Gastrocnemius medialis (tissue), 4 donors: ENCODE results near the gene RBBP7. TPM values are rescaled to one million over a fixed set of nuclear protein-coding genes. Genes with fewer than 3 reads are reported as not detected.

Experiments used
- ATAC-seq, 2 donors: fragments of 150-250 bp; one replicate each; pipeline ENCODE4 v1.9.1; 2016
- DNase-seq, 2 donors: peaks; one replicate each; pipeline ENCODE4 v3.0.0-alpha.2; 2019
- H3K27ac ChIP-seq, 4 donors: fragments of 200-600 bp; sonication (generic); 1 replicate in 1 of 4; 2 replicates in 3 of 4; pipeline ENCODE4 v1.5.1; 2016 to 2018; ENCODE audit warnings: mild to moderate bottlenecking in 2 of 4, moderate library complexity in 1 of 4
- H3K27me3 ChIP-seq, 3 donors: fragments of 200-600 bp; sonication (generic) in 2 of 3; 1 replicate in 1 of 3; 2 replicates in 2 of 3; pipeline versions ENCODE4 v1.5.1 to v1.6.0; 2016 to 2019; ENCODE audit warnings: mild to moderate bottlenecking in 1 of 3, moderate library complexity in 1 of 3
- H3K36me3 ChIP-seq, 2 donors: fragments of 200-600 bp; sonication (generic) in 1 of 2; one replicate each; pipeline ENCODE4 v1.5.1; 2017 to 2018
- H3K4me1 ChIP-seq, 2 donors: fragments of 200-600 bp; sonication (generic) in 1 of 2; one replicate each; pipeline ENCODE4 v1.5.1; 2016 to 2017; ENCODE audit warnings: mild to moderate bottlenecking in 2 of 2
- H3K4me3 ChIP-seq, 4 donors: fragments of 200-600 bp; sonication (generic) in 3 of 4; 1 replicate in 1 of 4; 2 replicates in 3 of 4; pipeline ENCODE4 v1.5.1; 2016 to 2019; ENCODE audit warnings: mild to moderate bottlenecking in 2 of 4
- H3K9me3 ChIP-seq, 3 donors: fragments of 200-600 bp; sonication (generic) in 2 of 3; 1 replicate in 1 of 3; 2 replicates in 2 of 3; pipeline ENCODE4 v1.5.1; 2016 to 2019
- POLR2A ChIP-seq, 2 donors: fragments of 450-650 bp; IDR thresholded peaks; one replicate each; pipeline ENCODE4 v1.6.1; 2017; ENCODE audit warnings: antibody characterized with exemption in 2 of 2, mild to moderate bottlenecking in 2 of 2, moderate library complexity in 2 of 2
- in situ Hi-C, 4 donors: fragments of 200-750 bp; cut with MboI; loops; one replicate each; pipeline versions ENCODE4 v1.15.0 to v1.8.0; 2017; ENCODE audit warnings: low sequenced_read_pairs in 4 of 4
- intact Hi-C: fragments of 100-400 bp; cut with DNase I; formaldehyde crosslinking; loops from one replicate; pipeline ENCODE4 v1.15.1; 2023; ENCODE audit warnings: low total_unique reads
- total RNA-seq, 4 donors: library from RNA; depleted of rRNA; stranded (reverse); fragments of >200 nt; gene quantifications; one replicate each; pipeline versions ENCODE4 v1.1.0 to v1.2.3, GENCODE V29; 2016
- TF ChIP-seq, protein P1 (sequence below), 5 experiments: fragments of 450-650 bp in 3 of 5; fragments of 200-600 bp in 2 of 5; sonication (generic) in 2 of 5; IDR thresholded peaks in 4 of 5; conservative IDR thresholded peaks in 1 of 5; 1 replicate in 4 of 5; 2 replicates in 1 of 5; pipeline ENCODE4 v1.5.1; 2016 to 2019; ENCODE audit warnings: antibody characterized with exemption in 5 of 5, mild to moderate bottlenecking in 3 of 5, moderate library complexity in 3 of 5

Gene RBBP7
- total RNA-seq, 4 donors from 2014 or later, result 95.0 to 325 (median 151) TPM

DNA sequence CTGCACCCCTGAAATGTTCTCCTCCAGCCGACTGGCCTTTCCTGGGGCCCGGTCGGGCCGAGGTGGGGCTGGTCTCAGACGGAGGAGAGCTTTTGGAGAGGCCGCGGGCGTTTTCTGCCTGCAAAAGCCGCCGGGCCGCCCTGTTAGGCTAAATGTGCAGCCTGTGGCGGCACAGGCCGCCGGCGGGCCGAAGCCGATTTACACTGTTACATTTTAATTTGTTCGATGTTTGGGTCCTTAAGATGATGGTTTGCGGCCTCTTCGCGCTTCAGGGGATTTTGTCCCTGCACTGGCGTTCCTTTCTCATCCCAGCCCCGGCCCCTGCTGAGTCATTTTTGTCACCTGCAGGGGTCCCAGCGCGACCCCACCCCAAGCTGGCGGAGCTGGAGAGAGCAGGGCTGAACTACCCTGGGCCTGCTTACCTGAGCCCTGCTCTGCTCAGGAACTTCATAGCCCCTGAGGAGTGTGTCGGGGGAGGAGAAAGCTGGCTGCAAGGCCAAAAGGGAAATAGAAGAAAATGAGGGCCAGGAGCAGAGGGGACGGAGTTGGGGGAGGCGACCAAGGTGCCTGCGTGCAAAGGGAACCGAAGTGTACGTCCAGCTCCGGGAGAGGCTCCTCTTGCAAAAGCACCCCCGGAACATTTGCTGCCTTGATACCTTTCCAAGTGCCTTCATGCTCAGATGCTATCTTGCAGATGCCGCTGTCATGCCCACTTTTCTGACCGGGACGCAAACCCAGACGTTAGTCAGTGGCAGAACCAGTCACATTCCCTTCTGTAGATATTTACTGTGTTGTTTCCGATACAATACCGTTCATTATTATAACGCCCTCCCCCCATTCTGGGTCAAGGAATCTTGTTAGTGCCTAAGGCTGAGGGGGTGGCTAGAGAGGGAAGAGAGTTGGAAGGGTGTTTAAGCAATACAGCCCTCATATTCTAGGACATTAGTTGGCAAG is 977 bp upstream of the RBBP7 start:
- H3K36me3 ChIP-seq, result no peaks in the 10 kb centered on the region
- peak overlapping the region; percentile 64 to 71 (median 68) for H3K4me3 ChIP-seq
- intact Hi-C loops, result loop anchor here (1.0 kb wide), 3 partner anchors 33 to 152 kb away; partner anchors contain the start of genes SYAP1 and TXLNG
- ATAC-seq (peak; percentile 29 to 32), DNase-seq (peak; percentile 20 to 50)
- TF ChIP-seq, protein P1, sequence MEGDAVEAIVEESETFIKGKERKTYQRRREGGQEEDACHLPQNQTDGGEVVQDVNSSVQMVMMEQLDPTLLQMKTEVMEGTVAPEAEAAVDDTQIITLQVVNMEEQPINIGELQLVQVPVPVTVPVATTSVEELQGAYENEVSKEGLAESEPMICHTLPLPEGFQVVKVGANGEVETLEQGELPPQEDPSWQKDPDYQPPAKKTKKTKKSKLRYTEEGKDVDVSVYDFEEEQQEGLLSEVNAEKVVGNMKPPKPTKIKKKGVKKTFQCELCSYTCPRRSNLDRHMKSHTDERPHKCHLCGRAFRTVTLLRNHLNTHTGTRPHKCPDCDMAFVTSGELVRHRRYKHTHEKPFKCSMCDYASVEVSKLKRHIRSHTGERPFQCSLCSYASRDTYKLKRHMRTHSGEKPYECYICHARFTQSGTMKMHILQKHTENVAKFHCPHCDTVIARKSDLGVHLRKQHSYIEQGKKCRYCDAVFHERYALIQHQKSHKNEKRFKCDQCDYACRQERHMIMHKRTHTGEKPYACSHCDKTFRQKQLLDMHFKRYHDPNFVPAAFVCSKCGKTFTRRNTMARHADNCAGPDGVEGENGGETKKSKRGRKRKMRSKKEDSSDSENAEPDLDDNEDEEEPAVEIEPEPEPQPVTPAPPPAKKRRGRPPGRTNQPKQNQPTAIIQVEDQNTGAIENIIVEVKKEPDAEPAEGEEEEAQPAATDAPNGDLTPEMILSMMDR (IDR thresholded peaks at IDR 0.05 in 4 of 5, conservative IDR thresholded peaks at IDR 0.05 in 1 of 5), result no peak
- TF ChIP-seq POLR2A (IDR thresholded peaks at IDR 0.05), result no peak
- H3K27me3 ChIP-seq, result peaks cover 0 to 10% (median 8%) of the 10 kb centered on the region in 3 donors
- H3K27ac ChIP-seq, result peak overlapping the region; percentile 80 to 91 (median 86)
- in situ Hi-C loops, result no loop called here
- H3K9me3 ChIP-seq, result no peaks in the 10 kb centered on the region
- H3K4me1 ChIP-seq, result peaks cover 11 to 17% of the 10 kb centered on the region in 2 donors

GRCh38 chrX:16869393-16870094 is 618 bp downstream of the RBBP7 start:
- ATAC-seq (peak; percentile 51 to 61), DNase-seq (peak; percentile 9 to 18)
- H3K4me1 ChIP-seq, result peaks cover 11 to 17% of the 10 kb centered on the region in 2 donors
- H3K9me3 ChIP-seq, result no peaks in the 10 kb centered on the region
- peaks cover 0 to 8% (median 0%) of the 10 kb centered on the region in 3 donors for H3K27me3 ChIP-seq
- intact Hi-C loops (loop anchor here (1.0 to 10.0 kb wide), 4 partner anchors 31 to 1375 kb away; partner anchors contain the start of genes PIR, SYAP1 and TXLNG), in situ Hi-C loops (no loop called here)
- H3K4me3 ChIP-seq, result peak overlapping the region; percentile 62 to 84 (median 70)
- TF ChIP-seq, protein P1 (IDR thresholded peaks at IDR 0.05 in 4 of 5, conservative IDR thresholded peaks at IDR 0.05 in 1 of 5), result no peak
- peak overlapping the region; percentile 90 to 98 (median 95) for H3K27ac ChIP-seq
- H3K36me3 ChIP-seq, result no peaks in the 10 kb centered on the region

GRCh38 chrX:16868920-16869319 is 1.2 kb downstream of the RBBP7 start:
- TF ChIP-seq, protein P1 (IDR thresholded peaks at IDR 0.05 in 4 of 5, conservative IDR thresholded peaks at IDR 0.05 in 1 of 5), result no peak
- no peak for TF ChIP-seq POLR2A (IDR thresholded peaks at IDR 0.05)
- no peak for DNase-seq
- in situ Hi-C loops, result no loop called here
- H3K4me3 ChIP-seq, result peak overlapping the region; percentile 54 to 84 (median 66)
- peaks cover 11 to 17% of the 10 kb centered on the region in 2 donors for H3K4me1 ChIP-seq
- H3K27me3 ChIP-seq, result peaks cover 0 to 2% (median 0%) of the 10 kb centered on the region in 3 donors
- intact Hi-C loops, result loop anchor here (10.0 kb wide), 1 partner anchor 1374 kb away; the partner anchor contains the start of gene PIR
- no peak for ATAC-seq
- peak overlapping the region; percentile 90 to 98 (median 95) for H3K27ac ChIP-seq
- no peaks in the 10 kb centered on the region for H3K9me3 ChIP-seq
- no peaks in the 10 kb centered on the region for H3K36me3 ChIP-seq

DNA sequence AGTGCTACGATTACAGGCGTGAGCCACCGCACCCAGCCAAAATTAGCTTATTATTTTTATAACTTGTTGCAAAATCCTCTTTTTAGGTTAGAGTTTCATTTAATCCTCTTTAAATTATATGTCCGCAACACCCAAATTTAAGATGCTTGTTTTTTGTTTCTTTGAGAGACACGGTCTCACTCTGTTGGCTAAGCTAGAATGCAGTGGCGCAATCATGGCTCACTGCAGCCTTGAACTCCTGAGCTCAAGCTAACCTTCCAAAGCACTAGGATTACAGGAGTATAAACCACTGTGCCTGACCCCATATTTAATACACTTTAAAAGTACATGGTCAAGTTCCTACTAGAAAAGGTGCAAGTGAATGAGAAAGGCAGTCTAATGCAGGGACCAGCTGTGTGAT is 2.2 kb downstream of the RBBP7 start:
- TF ChIP-seq, protein P1 (IDR thresholded peaks at IDR 0.05 in 4 of 5, conservative IDR thresholded peaks at IDR 0.05 in 1 of 5), result no peak
- no peak for TF ChIP-seq POLR2A (IDR thresholded peaks at IDR 0.05)
- no peak for DNase-seq
- Histone ChIP-seq H3K27ac (peak overlapping the region in 3 of 4 donors; percentile 95 to 98 (median 95)), H3K4me1 (peaks cover 11 to 17% of the 10 kb centered on the region in 2 donors), H3K27me3 (no peaks in the 10 kb centered on the region), H3K9me3 (no peaks in the 10 kb centered on the region), H3K4me3 (peak overlapping the region in 3 of 4 donors; percentile 62 to 84 (median 70)), H3K36me3 (no peaks in the 10 kb centered on the region)
- in situ Hi-C loops (no loop called here), intact Hi-C loops (loop anchor here (10.0 kb wide), 1 partner anchor 1373 kb away; the partner anchor contains the start of gene PIR)
- ATAC-seq, result no peak
